Left lung (tissue), 10 donors: ENCODE measurements around the gene TBC1D22B. TPM values are rescaled to one million over a fixed set of nuclear protein-coding genes. Genes with fewer than 3 reads are reported as not detected.

ENCODE experiments used
- ATAC-seq: fragments of 200-7000 bp; cut with Tn5 transposase; one replicate; pipeline ENCODE4 v1.9.1; 2020; ENCODE audit warnings: moderate library complexity
- DNase-seq, 4 donors: peaks; one replicate each; pipeline ENCODE4 v3.0.0-alpha.2; 2013 to 2020
- H3K27ac ChIP-seq, 2 donors: fragments of 200-600 bp; sonication (generic) in 1 of 2; one replicate each; pipeline versions ENCODE4 v1.5.0 to v1.8.0; 2020 to 2021
- H3K27me3 ChIP-seq, 2 donors: fragments of 200-600 bp; sonication (generic) in 1 of 2; one replicate each; pipeline versions ENCODE4 v1.5.0 to v1.8.0; 2020 to 2021
- H3K36me3 ChIP-seq, 2 donors: fragments of 200-600 bp; sonication (generic) in 1 of 2; one replicate each; pipeline versions ENCODE4 v1.5.0 to v1.8.0; 2020 to 2021
- H3K4me1 ChIP-seq, 2 donors: fragments of 200-600 bp; one replicate each; pipeline ENCODE4 v1.8.0; 2021
- H3K4me3 ChIP-seq, 2 donors: fragments of 200-600 bp; sonication (generic) in 1 of 2; one replicate each; pipeline versions ENCODE4 v1.5.0 to v1.8.0; 2020 to 2021; ENCODE audit warnings: mild to moderate bottlenecking in 1 of 2
- H3K9me3 ChIP-seq, 2 donors: fragments of 200-600 bp; sonication (generic) in 1 of 2; one replicate each; pipeline versions ENCODE4 v1.5.0 to v1.8.0; 2020 to 2021
- intact Hi-C, 2 donors: fragments of 100-400 bp; cut with DNase I; formaldehyde crosslinking; loops; one replicate each; pipeline versions ENCODE4 v1.11.2 to v1.14.2; 2022
- polyA plus RNA-seq, 6 donors: library from polyadenylated mRNA; unstranded; fragments of 120-200 nt; gene quantifications; one replicate each; pipeline ENCODE4 v1.2.1, GENCODE V29; 2013; ENCODE audit not compliant: insufficient read length in 6 of 6
- total RNA-seq, 2 donors: library from RNA; stranded (reverse); fragmentation: NEBNext Ultra II Directional; extraction: Animal tissue kit (Norgen Biotek cat#: 25700); gene quantifications; one replicate each; pipeline ENCODE4 v1.2.1, GENCODE V29; 2021
- TF ChIP-seq, protein P1 (sequence below), 2 donors: fragments of 200-600 bp; sonication (generic) in 1 of 2; IDR thresholded peaks; one replicate each; pipeline versions ENCODE4 v1.5.0 to v1.8.0; 2021; ENCODE audit warnings: antibody characterized with exemption in 2 of 2
- donor health status: DM: no; HTN: yes; CAD: no.
- donor health status: DM: no; HTN: no; CAD: no.

Gene TBC1D22B
- total and polyA plus RNA-seq, 8 donors: 10.7 to 14.6 (median 12.8) TPM

GRCh38 chr6:37371154-37372083 lies 113.8 kb downstream of the TBC1D22B start:
- Histone ChIP-seq H3K9me3 (no peaks in the 10 kb centered on the region), H3K27ac (peak overlapping the region in 1 of 2 donors; percentile 22), H3K27me3 (no peaks in the 10 kb centered on the region), H3K4me1 (peaks cover 5 to 17% of the 10 kb centered on the region in 2 donors), H3K36me3 (peaks cover 0 to 33% of the 10 kb centered on the region in 2 donors), H3K4me3 (no peak overlapping the region)
- DNase-seq (no peak), ATAC-seq (peak; percentile 81)
- TF ChIP-seq, protein P1, sequence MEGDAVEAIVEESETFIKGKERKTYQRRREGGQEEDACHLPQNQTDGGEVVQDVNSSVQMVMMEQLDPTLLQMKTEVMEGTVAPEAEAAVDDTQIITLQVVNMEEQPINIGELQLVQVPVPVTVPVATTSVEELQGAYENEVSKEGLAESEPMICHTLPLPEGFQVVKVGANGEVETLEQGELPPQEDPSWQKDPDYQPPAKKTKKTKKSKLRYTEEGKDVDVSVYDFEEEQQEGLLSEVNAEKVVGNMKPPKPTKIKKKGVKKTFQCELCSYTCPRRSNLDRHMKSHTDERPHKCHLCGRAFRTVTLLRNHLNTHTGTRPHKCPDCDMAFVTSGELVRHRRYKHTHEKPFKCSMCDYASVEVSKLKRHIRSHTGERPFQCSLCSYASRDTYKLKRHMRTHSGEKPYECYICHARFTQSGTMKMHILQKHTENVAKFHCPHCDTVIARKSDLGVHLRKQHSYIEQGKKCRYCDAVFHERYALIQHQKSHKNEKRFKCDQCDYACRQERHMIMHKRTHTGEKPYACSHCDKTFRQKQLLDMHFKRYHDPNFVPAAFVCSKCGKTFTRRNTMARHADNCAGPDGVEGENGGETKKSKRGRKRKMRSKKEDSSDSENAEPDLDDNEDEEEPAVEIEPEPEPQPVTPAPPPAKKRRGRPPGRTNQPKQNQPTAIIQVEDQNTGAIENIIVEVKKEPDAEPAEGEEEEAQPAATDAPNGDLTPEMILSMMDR (IDR thresholded peaks at IDR 0.05): no peak
- intact Hi-C loops: no loop called here

- Histone ChIP-seq H3K4me3 (no peak overlapping the region), H3K27ac (peak overlapping the region in 1 of 2 donors; percentile 22), H3K9me3 (no peaks in the 10 kb centered on the region), H3K4me1 (peaks cover 5 to 17% of the 10 kb centered on the region in 2 donors), H3K27me3 (no peaks in the 10 kb centered on the region), H3K36me3 (peaks cover 0 to 38% of the 10 kb centered on the region in 2 donors)
- intact Hi-C loops: no loop called here
- TF ChIP-seq, protein P1 (IDR thresholded peaks at IDR 0.05): no peak
- DNase-seq (no peak), ATAC-seq (peak; percentile 10)
Measured at GRCh38 chr6:37372116-37372515, 114.5 kb downstream of the TBC1D22B start.

DNA sequence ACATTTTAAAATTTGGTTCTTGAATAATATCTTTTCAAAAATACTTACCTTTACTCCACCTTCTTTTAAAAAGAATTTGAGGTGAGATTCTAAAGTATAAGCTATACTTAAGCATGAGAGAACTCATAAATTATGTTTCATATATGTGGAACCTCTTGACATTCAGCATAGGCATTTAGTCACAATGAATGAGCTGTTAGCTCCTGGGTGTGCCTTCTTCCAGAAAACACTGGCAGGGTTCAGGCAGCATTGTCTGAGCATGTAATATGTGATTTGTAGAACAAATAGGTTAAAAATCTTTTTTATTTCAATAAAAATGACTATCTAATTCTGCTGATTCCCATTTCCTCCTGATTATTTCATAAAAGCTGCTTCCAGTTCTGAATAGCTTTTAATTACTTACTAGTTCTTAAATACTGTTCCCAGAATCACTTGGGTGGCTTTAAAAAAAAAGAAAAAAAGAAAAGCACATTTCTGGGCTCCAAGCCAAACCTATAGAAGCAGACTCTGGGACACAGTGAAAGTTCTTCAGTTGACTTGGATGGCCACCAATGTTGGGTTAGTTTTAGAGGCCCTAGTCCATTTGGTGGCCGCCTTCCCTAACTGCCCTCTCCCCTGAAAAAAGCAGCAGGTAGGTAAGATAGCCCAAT lies 116.4 kb downstream of the TBC1D22B start:
- ATAC-seq (no peak), DNase-seq (no peak)
- TF ChIP-seq, protein P1 (IDR thresholded peaks at IDR 0.05): no peak
- Histone ChIP-seq H3K9me3 (no peaks in the 10 kb centered on the region), H3K4me3 (no peak overlapping the region), H3K27me3 (no peaks in the 10 kb centered on the region), H3K27ac (no peak overlapping the region), H3K36me3 (peaks cover 0 to 56% of the 10 kb centered on the region in 2 donors), H3K4me1 (peaks cover 5 to 10% of the 10 kb centered on the region in 2 donors)
- intact Hi-C loops: no loop called here

GRCh38 chr6:37375376-37375775 lies 117.8 kb downstream of the TBC1D22B start:
- ATAC-seq (no peak), DNase-seq (no peak)
- intact Hi-C loops: no loop called here
- Histone ChIP-seq H3K27ac (no peak overlapping the region), H3K4me3 (no peak overlapping the region), H3K9me3 (no peaks in the 10 kb centered on the region), H3K27me3 (no peaks in the 10 kb centered on the region), H3K36me3 (peaks cover 0 to 69% of the 10 kb centered on the region in 2 donors), H3K4me1 (no peaks in the 10 kb centered on the region)
- TF ChIP-seq, protein P1 (IDR thresholded peaks at IDR 0.05): no peak
